ENCODE results near the gene ADAMTS13.

The ADAMTS13 gene

GRCh38 chr9:133457233-133457632 is 35.1 kb downstream of the ADAMTS13 start:
- no peak for FAIRE-seq

GRCh38 chr9:133457748-133458147 is 35.6 kb downstream of the ADAMTS13 start:
- FAIRE-seq = no peak

GRCh38 chr9:133458643-133459312 is 36.6 kb downstream of the ADAMTS13 start:
- no peak for FAIRE-seq

- FAIRE-seq = no peak
Measured at GRCh38 chr9:133459476-133460404, 37.6 kb downstream of the ADAMTS13 start, which contains the start of gene CACFD1. Gene CACFD1, plus strand, starts transcription at chr9:133459978. Its CDS starts 89 bp downstream, at chr9:133460067.

GRCh38 chr9:133460405-133461175 is 38.4 kb downstream of the ADAMTS13 start:
- FAIRE-seq = no peak

GRCh38 chr9:133461975-133462374 is 39.8 kb downstream of the ADAMTS13 start:
- no peak for FAIRE-seq

GRCh38 chr9:133463234-133463863 is 41.2 kb downstream of the ADAMTS13 start:
- no peak for FAIRE-seq

GRCh38 chr9:133463864-133464615 is 41.9 kb downstream of the ADAMTS13 start:
- no peak for FAIRE-seq

- FAIRE-seq = no peak
Measured at GRCh38 chr9:133464638-133465037, 42.5 kb downstream of the ADAMTS13 start.

- FAIRE-seq = no peak
Measured at GRCh38 chr9:133465984-133466383, 43.8 kb downstream of the ADAMTS13 start.

- FAIRE-seq = no peak
Measured at GRCh38 chr9:133467101-133467500, 44.9 kb downstream of the ADAMTS13 start.

GRCh38 chr9:133468374-133468773 is 46.2 kb downstream of the ADAMTS13 start:
- FAIRE-seq = no peak

GRCh38 chr9:133468777-133469421 is 46.7 kb downstream of the ADAMTS13 start:
- FAIRE-seq = no peak

- no peak for FAIRE-seq
Measured at GRCh38 chr9:133470427-133470924, 48.3 kb downstream of the ADAMTS13 start.

GRCh38 chr9:133470988-133471387 is 48.8 kb downstream of the ADAMTS13 start:
- FAIRE-seq = no peak

- no peak for FAIRE-seq
Measured at GRCh38 chr9:133471551-133472276, 49.5 kb downstream of the ADAMTS13 start.

- no peak for FAIRE-seq
Measured at GRCh38 chr9:133472277-133472645, 50.1 kb downstream of the ADAMTS13 start.

GRCh38 chr9:133472753-133473378 is 50.7 kb downstream of the ADAMTS13 start:
- no peak for FAIRE-seq

- FAIRE-seq = no peak
Measured at GRCh38 chr9:133473743-133474142, 51.6 kb downstream of the ADAMTS13 start.

- FAIRE-seq = no peak
Measured at GRCh38 chr9:133474215-133474614, 52.0 kb downstream of the ADAMTS13 start.
